Placental epithelial cell (primary cell): Measurements from ENCODE around the gene LAMA5. TPM values are rescaled to one million over a fixed set of nuclear protein-coding genes. Genes with fewer than 3 reads are reported as not detected.

ENCODE experiments used
- total RNA-seq: library from RNA; depleted of rRNA; stranded (reverse); fragments of >200 nt; gene quantifications from 2 replicates; pipeline ENCODE4 v1.2.3, GENCODE V29; 2012

Gene LAMA5
- 27.9 and 36.9 TPM in 2 replicates for total RNA-seq

GRCh38 chr20:62367136-62367632 is at the start of gene LAMA5:
LAMA5 (minus strand) TSS chr20:62367312; CDS start chr20:62367245, 67 bp downstream.

GRCh38 chr20:62407221-62407992 is 40.3 kb upstream of the LAMA5 start, which contains the start of gene CABLES2:
CABLES2 (minus strand) TSS chr20:62407285; CDS start chr20:62407276, 9 bp downstream.

GRCh38 chr20:62386383-62387218 is 19.5 kb upstream of the LAMA5 start, which contains the start of gene RPS21:
RPS21 (plus strand) TSS chr20:62387103; CDS start chr20:62387339, 236 bp downstream.

GRCh38 chr20:62302341-62303061 is 64.6 kb downstream of the LAMA5 start, which contains the start of gene ADRM1:
ADRM1 (plus strand) TSS chr20:62302997; CDS start chr20:62303569, 572 bp downstream.

Other genes starting within 250 kb of the LAMA5 start
- gene LSM14B, start 244.8 kb downstream of the LAMA5 start, total RNA-seq, result 26.3 and 31.8 TPM in 2 replicates
- 141 and 276 TPM in 2 replicates for gene PSMA7, start 223.9 kb downstream of the LAMA5 start, total RNA-seq
- 11.8 and 16.5 TPM in 2 replicates for gene SS18L1, start 223.5 kb downstream of the LAMA5 start, total RNA-seq
- 20.8 and 22.6 TPM in 2 replicates for gene MTG2, start 184.3 kb downstream of the LAMA5 start, total RNA-seq
- gene HRH3, start 147.0 kb downstream of the LAMA5 start, total RNA-seq, result not detected in 2 replicates
- 36.9 and 37.4 TPM in 2 replicates for gene OSBPL2, start 128.8 kb downstream of the LAMA5 start, total RNA-seq
- 75.8 and 144 TPM in 2 replicates for gene ADRM1, start 64.3 kb downstream of the LAMA5 start, total RNA-seq
- 768 and 1,032 TPM in 2 replicates for gene RPS21, start 19.8 kb upstream of the LAMA5 start, total RNA-seq
- gene CABLES2, start 40.0 kb upstream of the LAMA5 start, total RNA-seq, result 2.4 and 3.1 TPM in 2 replicates
- 2.4 and 3.5 TPM in 2 replicates for gene RBBP8NL, start 60.2 kb upstream of the LAMA5 start, total RNA-seq
- gene GATA5, start 108.7 kb upstream of the LAMA5 start, total RNA-seq, result not detected in 2 replicates